GM23338 (cell line): ENCODE results near the gene ERCC5. TPM values are rescaled to one million over a fixed set of nuclear protein-coding genes. Genes with fewer than 3 reads are reported as not detected.

Source experiments
- ATAC-seq: fragments of 200-7000 bp; cut with Tn5 transposase; 3 replicates; pipeline ENCODE4 v1.9.1; 2020
- DNase-seq: peaks from one replicate; pipeline ENCODE4 v3.0.0-alpha.2; 2015; ENCODE audit warnings: low spot score
- H2AFZ ChIP-seq: fragments of 200-600 bp; sonication (generic); 2 replicates; pipeline ENCODE4 v1.8.0; 2016; ENCODE audit warnings: antibody characterized with exemption, mild to moderate bottlenecking, moderate library complexity
- H3F3A ChIP-seq: fragments of 200-600 bp; sonication (generic); replicated peaks from 2 replicates; pipeline ENCODE4 v1.8.0; 2017; ENCODE audit warnings: antibody characterized with exemption, mixed run types, low read depth
- H3K27ac ChIP-seq: fragments of 200-600 bp; sonication (generic); 2 replicates; pipeline ENCODE4 v1.6.1; 2016; ENCODE audit warnings: low read depth
- H3K27me3 ChIP-seq: fragments of 200-600 bp; sonication (generic); 2 replicates; pipeline ENCODE4 v1.8.0; 2016; ENCODE audit warnings: mild to moderate bottlenecking, mixed run types, moderate library complexity; ENCODE audit not compliant: insufficient read depth
- H3K36me3 ChIP-seq: fragments of 200-600 bp; sonication (generic); 2 replicates; pipeline ENCODE4 v1.8.0; 2016; ENCODE audit warnings: mild to moderate bottlenecking; ENCODE audit not compliant: insufficient read depth
- H3K4me1 ChIP-seq: fragments of 200-600 bp; sonication (generic); 2 replicates; pipeline ENCODE4 v1.8.0; 2016; ENCODE audit warnings: mild to moderate bottlenecking, moderate library complexity; ENCODE audit not compliant: insufficient read depth
- H3K4me2 ChIP-seq: fragments of 200-600 bp; sonication (generic); 2 replicates; pipeline ENCODE4 v1.7.1; 2017; ENCODE audit warnings: mixed run types
- H3K4me3 ChIP-seq: fragments of 200-600 bp; sonication (generic); 2 replicates; pipeline ENCODE4 v1.6.1; 2016; ENCODE audit warnings: mixed run types
- H3K79me2 ChIP-seq: fragments of 200-600 bp; sonication (generic); replicated peaks from 2 replicates; pipeline ENCODE4 v1.8.0; 2017; ENCODE audit warnings: mild to moderate bottlenecking; ENCODE audit not compliant: insufficient read depth
- H3K9me2 ChIP-seq: fragments of 200-600 bp; sonication (generic); 2 replicates; pipeline ENCODE4 v1.8.0; 2017; ENCODE audit not compliant: insufficient read depth
- H4K20me1 ChIP-seq: fragments of 200-600 bp; sonication (generic); replicated peaks from 2 replicates; pipeline ENCODE4 v1.8.0; 2017; ENCODE audit warnings: mild to moderate bottlenecking; ENCODE audit not compliant: insufficient read depth
- H3K27ac Mint-ChIP-seq: 2 replicates; pipeline ENCODE4 v1.8.0; 2020; ENCODE audit warnings: inconsistent platforms, mild to moderate bottlenecking, moderate library complexity, mixed read lengths
- H3K27me3 Mint-ChIP-seq: 3 replicates; pipeline ENCODE4 v1.8.0; 2022; ENCODE audit warnings: low read depth, mild to moderate bottlenecking, moderate library complexity, mixed read lengths, inconsistent platforms; ENCODE audit not compliant: insufficient read depth, poor library complexity
- H3K36me3 Mint-ChIP-seq: 3 replicates; pipeline ENCODE4 v1.8.0; 2021; ENCODE audit warnings: low read depth, mild to moderate bottlenecking, inconsistent platforms, moderate library complexity, mixed read lengths
- H3K4me1 Mint-ChIP-seq: 3 replicates; pipeline ENCODE4 v1.8.0; 2020; ENCODE audit warnings: mild to moderate bottlenecking, inconsistent platforms, mixed read lengths
- H3K4me3 Mint-ChIP-seq: 3 replicates; pipeline ENCODE4 v1.8.0; 2021; ENCODE audit warnings: moderate library complexity, mild to moderate bottlenecking, inconsistent platforms, mixed read lengths
- H3K9me3 Mint-ChIP-seq: 3 replicates; pipeline ENCODE4 v1.8.0; 2020; ENCODE audit warnings: moderate library complexity, mild to moderate bottlenecking, inconsistent platforms, mixed read lengths
- polyA plus RNA-seq: library from polyadenylated mRNA; unstranded; fragments of >200 nt; fragmentation: Nextera tagmentation; extraction: Ambion mirVana; gene quantifications from 2 replicates; pipeline ENCODE4 v1.2.1, GENCODE V29; 2016
- total RNA-seq: library from RNA; depleted of rRNA; stranded (reverse); fragments of >200 nt; shearing (Covaris generic); gene quantifications from 2 replicates; pipeline ENCODE4 v1.2.3, GENCODE V29; 2014
- TF ChIP-seq, protein P1 (sequence below): IDR thresholded peaks from one replicate; pipeline ENCODE4 v1.6.1; 2018; ENCODE audit warnings: antibody characterized with exemption; ENCODE audit not compliant: unreplicated experiment
- TF ChIP-seq, protein P2 (sequence below), 2 experiments: fragments of 200-600 bp in 1 of 2; sonication (generic) in 1 of 2; conservative IDR thresholded peaks; 2 replicates each; pipeline versions ENCODE4 v1.5.1 to v1.6.1; 2016 to 2017; ENCODE audit warnings: antibody characterized with exemption in 2 of 2, low read depth in 2 of 2, mild to moderate bottlenecking in 2 of 2, moderate library complexity in 1 of 2
- TF ChIP-seq, protein P3 (sequence below): fragments of 250-450 bp; sonication (Bioruptor Pico); IDR thresholded peaks from 2 replicates; pipeline ENCODE4 v1.5.0; 2020; ENCODE audit warnings: mild to moderate bottlenecking, moderate library complexity

ERCC5 gene
- total and polyA plus RNA-seq, 2 experiments from 2014 or later: 25.4 to 26.2 TPM

DNA sequence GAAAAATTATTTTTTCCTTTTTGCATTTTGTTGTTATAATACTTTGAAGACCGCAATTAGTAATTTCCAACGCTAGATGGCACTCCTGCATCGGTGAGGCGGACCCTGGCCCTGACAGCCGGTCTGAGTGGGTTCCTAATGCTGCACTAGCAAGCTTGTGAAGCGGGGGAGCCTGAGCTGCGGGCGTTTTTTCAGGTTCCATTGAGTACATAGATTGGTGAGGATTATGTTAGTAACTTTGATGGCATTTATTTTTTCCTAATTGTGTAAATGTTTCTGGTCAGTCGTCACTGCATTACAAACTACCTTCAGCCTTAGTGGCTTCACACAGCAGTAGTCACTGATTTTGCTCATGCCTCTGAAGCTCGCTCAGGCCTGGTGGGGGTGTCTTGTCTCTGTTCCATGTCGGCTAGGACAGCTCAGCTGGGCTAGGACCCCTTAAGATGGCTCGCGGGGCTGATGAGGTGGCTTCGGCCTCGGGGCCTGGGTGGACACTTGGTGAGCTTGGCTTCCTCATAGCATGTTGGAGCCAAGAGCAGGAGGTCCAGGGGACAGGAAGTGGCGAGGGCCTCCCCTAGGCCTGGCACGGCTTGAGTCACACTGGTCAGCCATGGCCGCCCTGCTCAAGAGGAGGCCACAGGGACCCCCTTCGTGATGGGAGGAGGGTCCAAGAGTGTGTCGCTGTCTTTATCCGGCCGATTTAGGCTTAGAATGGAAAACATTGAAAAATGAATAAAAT is 25.0 kb downstream of the ERCC5 start:
- ATAC-seq (peak; percentile 97), DNase-seq (peak; percentile 83)
- Histone ChIP-seq H3F3A (no peaks in the 10 kb centered on the region), H3K4me2 (no peak overlapping the region), H3K27ac (no peak overlapping the region), H3K4me3 (no peak overlapping the region), H3K36me3 (peaks cover 17% of the 10 kb centered on the region; the same call in 1 of the 2 replicates), H3K9me2 (no peaks in the 10 kb centered on the region), H4K20me1 (0 out of 2 replicates have a peak, but pooled peaks cover 2% of the 10 kb centered on the region), H3K79me2 (no peaks in the 10 kb centered on the region), H3K27me3 (no peaks in the 10 kb centered on the region), H2AFZ (no peak overlapping the region), H3K4me1 (peaks cover 11% of the 10 kb centered on the region; the same call in 1 of the 2 replicates)
- TF ChIP-seq, protein P1, sequence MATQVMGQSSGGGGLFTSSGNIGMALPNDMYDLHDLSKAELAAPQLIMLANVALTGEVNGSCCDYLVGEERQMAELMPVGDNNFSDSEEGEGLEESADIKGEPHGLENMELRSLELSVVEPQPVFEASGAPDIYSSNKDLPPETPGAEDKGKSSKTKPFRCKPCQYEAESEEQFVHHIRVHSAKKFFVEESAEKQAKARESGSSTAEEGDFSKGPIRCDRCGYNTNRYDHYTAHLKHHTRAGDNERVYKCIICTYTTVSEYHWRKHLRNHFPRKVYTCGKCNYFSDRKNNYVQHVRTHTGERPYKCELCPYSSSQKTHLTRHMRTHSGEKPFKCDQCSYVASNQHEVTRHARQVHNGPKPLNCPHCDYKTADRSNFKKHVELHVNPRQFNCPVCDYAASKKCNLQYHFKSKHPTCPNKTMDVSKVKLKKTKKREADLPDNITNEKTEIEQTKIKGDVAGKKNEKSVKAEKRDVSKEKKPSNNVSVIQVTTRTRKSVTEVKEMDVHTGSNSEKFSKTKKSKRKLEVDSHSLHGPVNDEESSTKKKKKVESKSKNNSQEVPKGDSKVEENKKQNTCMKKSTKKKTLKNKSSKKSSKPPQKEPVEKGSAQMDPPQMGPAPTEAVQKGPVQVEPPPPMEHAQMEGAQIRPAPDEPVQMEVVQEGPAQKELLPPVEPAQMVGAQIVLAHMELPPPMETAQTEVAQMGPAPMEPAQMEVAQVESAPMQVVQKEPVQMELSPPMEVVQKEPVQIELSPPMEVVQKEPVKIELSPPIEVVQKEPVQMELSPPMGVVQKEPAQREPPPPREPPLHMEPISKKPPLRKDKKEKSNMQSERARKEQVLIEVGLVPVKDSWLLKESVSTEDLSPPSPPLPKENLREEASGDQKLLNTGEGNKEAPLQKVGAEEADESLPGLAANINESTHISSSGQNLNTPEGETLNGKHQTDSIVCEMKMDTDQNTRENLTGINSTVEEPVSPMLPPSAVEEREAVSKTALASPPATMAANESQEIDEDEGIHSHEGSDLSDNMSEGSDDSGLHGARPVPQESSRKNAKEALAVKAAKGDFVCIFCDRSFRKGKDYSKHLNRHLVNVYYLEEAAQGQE: no peak
- TF ChIP-seq, protein P2, sequence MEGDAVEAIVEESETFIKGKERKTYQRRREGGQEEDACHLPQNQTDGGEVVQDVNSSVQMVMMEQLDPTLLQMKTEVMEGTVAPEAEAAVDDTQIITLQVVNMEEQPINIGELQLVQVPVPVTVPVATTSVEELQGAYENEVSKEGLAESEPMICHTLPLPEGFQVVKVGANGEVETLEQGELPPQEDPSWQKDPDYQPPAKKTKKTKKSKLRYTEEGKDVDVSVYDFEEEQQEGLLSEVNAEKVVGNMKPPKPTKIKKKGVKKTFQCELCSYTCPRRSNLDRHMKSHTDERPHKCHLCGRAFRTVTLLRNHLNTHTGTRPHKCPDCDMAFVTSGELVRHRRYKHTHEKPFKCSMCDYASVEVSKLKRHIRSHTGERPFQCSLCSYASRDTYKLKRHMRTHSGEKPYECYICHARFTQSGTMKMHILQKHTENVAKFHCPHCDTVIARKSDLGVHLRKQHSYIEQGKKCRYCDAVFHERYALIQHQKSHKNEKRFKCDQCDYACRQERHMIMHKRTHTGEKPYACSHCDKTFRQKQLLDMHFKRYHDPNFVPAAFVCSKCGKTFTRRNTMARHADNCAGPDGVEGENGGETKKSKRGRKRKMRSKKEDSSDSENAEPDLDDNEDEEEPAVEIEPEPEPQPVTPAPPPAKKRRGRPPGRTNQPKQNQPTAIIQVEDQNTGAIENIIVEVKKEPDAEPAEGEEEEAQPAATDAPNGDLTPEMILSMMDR (conservative IDR thresholded peaks at IDR 0.05; ENCODE audit: low read depth in 2 of 2): peak; percentile 88 to 93
- TF ChIP-seq, protein P3, sequence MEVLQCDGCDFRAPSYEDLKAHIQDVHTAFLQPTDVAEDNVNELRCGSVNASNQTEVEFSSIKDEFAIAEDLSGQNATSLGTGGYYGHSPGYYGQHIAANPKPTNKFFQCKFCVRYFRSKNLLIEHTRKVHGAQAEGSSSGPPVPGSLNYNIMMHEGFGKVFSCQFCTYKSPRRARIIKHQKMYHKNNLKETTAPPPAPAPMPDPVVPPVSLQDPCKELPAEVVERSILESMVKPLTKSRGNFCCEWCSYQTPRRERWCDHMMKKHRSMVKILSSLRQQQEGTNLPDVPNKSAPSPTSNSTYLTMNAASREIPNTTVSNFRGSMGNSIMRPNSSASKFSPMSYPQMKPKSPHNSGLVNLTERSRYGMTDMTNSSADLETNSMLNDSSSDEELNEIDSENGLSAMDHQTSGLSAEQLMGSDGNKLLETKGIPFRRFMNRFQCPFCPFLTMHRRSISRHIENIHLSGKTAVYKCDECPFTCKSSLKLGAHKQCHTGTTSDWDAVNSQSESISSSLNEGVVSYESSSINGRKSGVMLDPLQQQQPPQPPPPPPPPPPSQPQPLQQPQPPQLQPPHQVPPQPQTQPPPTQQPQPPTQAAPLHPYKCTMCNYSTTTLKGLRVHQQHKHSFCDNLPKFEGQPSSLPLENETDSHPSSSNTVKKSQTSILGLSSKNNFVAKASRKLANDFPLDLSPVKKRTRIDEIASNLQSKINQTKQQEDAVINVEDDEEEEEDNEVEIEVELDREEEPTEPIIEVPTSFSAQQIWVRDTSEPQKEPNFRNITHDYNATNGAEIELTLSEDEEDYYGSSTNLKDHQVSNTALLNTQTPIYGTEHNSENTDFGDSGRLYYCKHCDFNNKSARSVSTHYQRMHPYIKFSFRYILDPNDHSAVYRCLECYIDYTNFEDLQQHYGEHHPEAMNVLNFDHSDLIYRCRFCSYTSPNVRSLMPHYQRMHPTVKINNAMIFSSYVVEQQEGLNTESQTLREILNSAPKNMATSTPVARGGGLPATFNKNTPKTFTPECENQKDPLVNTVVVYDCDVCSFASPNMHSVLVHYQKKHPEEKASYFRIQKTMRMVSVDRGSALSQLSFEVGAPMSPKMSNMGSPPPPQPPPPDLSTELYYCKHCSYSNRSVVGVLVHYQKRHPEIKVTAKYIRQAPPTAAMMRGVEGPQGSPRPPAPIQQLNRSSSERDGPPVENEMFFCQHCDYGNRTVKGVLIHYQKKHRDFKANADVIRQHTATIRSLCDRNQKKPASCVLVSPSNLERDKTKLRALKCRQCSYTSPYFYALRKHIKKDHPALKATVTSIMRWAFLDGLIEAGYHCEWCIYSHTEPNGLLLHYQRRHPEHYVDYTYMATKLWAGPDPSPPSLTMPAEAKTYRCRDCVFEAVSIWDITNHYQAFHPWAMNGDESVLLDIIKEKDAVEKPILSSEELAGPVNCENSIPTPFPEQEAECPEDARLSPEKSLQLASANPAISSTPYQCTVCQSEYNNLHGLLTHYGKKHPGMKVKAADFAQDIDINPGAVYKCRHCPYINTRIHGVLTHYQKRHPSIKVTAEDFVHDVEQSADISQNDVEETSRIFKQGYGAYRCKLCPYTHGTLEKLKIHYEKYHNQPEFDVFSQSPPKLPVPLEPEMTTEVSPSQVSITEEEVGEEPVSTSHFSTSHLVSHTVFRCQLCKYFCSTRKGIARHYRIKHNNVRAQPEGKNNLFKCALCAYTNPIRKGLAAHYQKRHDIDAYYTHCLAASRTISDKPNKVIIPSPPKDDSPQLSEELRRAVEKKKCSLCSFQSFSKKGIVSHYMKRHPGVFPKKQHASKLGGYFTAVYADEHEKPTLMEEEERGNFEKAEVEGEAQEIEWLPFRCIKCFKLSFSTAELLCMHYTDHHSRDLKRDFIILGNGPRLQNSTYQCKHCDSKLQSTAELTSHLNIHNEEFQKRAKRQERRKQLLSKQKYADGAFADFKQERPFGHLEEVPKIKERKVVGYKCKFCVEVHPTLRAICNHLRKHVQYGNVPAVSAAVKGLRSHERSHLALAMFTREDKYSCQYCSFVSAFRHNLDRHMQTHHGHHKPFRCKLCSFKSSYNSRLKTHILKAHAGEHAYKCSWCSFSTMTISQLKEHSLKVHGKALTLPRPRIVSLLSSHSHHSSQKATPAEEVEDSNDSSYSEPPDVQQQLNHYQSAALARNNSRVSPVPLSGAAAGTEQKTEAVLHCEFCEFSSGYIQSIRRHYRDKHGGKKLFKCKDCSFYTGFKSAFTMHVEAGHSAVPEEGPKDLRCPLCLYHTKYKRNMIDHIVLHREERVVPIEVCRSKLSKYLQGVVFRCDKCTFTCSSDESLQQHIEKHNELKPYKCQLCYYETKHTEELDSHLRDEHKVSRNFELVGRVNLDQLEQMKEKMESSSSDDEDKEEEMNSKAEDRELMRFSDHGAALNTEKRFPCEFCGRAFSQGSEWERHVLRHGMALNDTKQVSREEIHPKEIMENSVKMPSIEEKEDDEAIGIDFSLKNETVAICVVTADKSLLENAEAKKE (CRISPR knock-in tag): no peak
- Mint-ChIP-seq H3K4me3 (no peak overlapping the region), H3K27me3 (no peaks in the 10 kb centered on the region), H3K36me3 (peaks cover 34% of the 10 kb centered on the region; the same call in 2 of the 3 replicates), H3K4me1 (peaks cover 10% of the 10 kb centered on the region), H3K27ac (no peak overlapping the region), H3K9me3 (no peaks in the 10 kb centered on the region)
